H1 (cell line): ENCODE results near the gene DLG5. TPM values are rescaled to one million over a fixed set of nuclear protein-coding genes. Genes with fewer than 3 reads are reported as not detected.

Experiments used
- ASH2L ChIP-seq: fragments of 200-600, 300-600 bp; sonication (generic); IDR thresholded peaks from one replicate; pipeline ENCODE4 v1.7.1; 2017; ENCODE audit warnings: low read length
- MAFK ChIP-seq: IDR thresholded peaks from 2 replicates; pipeline ENCODE4 v1.6.1; 2012; ENCODE audit warnings: low read depth, mild to moderate bottlenecking, improper control_type of control experiment, low read length
- polyA plus RNA-seq, 7 experiments: library from polyadenylated mRNA; depleted of rRNA in 3 of 7; stranded (reverse) in 5 of 7; unstranded in 2 of 7; fragments of >200 nt in 5 of 7; fragments of 200-250 nt in 2 of 7; gene quantifications; 1 replicate in 5 of 7; 2 replicates in 1 of 7; 4 replicates in 1 of 7; pipeline versions ENCODE4 v1.2.1 to v1.2.3, GENCODE V29; 2011 to 2013; ENCODE audit warnings: missing spikeins in 2 of 7, mixed read lengths in 2 of 7
- total RNA-seq: library from RNA; stranded (reverse); fragmentation: NEBNext Ultra II Directional; extraction: Animal tissue kit (Norgen Biotek cat#: 25700); gene quantifications from 2 replicates; pipeline ENCODE4 v1.2.1, GENCODE V29; 2021
- TF ChIP-seq, protein P1 (sequence below): fragments of 300-600 bp; sonication (generic); IDR thresholded peaks from 2 replicates; pipeline ENCODE4 v1.7.1; 2012; ENCODE audit warnings: low read length, moderate library complexity, mild to moderate bottlenecking, inconsistent platforms; ENCODE audit not compliant: insufficient replicate concordance

Gene DLG5
- total and polyA plus RNA-seq, 2 of the 8 experiments (the other 6 are each of a cell fraction or from before 2014, with no cell fraction given): 15.6 to 71.4 TPM

DNA sequence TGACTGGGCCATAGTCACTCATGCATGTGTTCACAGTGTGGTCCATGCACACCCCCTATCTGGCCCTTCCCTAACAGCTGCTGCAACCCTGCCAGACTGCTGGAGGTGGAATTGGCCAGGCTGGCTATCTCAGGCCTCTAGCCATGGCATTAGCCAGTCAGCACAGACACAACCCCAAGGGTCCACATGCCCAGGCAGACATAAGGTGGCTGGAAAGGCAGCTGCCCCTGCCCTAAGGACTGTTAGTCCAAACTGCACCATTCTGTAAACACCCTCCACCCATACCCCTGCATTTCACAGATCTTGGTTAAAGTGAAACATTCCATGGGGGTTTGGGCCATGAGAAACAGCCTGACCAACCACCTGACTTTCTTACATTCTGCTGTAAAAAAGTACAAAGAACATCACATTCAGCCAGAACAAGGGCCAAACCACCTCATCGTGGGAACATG, 151.6 kb downstream of the DLG5 start (continued):
- TF ChIP-seq, protein P1, sequence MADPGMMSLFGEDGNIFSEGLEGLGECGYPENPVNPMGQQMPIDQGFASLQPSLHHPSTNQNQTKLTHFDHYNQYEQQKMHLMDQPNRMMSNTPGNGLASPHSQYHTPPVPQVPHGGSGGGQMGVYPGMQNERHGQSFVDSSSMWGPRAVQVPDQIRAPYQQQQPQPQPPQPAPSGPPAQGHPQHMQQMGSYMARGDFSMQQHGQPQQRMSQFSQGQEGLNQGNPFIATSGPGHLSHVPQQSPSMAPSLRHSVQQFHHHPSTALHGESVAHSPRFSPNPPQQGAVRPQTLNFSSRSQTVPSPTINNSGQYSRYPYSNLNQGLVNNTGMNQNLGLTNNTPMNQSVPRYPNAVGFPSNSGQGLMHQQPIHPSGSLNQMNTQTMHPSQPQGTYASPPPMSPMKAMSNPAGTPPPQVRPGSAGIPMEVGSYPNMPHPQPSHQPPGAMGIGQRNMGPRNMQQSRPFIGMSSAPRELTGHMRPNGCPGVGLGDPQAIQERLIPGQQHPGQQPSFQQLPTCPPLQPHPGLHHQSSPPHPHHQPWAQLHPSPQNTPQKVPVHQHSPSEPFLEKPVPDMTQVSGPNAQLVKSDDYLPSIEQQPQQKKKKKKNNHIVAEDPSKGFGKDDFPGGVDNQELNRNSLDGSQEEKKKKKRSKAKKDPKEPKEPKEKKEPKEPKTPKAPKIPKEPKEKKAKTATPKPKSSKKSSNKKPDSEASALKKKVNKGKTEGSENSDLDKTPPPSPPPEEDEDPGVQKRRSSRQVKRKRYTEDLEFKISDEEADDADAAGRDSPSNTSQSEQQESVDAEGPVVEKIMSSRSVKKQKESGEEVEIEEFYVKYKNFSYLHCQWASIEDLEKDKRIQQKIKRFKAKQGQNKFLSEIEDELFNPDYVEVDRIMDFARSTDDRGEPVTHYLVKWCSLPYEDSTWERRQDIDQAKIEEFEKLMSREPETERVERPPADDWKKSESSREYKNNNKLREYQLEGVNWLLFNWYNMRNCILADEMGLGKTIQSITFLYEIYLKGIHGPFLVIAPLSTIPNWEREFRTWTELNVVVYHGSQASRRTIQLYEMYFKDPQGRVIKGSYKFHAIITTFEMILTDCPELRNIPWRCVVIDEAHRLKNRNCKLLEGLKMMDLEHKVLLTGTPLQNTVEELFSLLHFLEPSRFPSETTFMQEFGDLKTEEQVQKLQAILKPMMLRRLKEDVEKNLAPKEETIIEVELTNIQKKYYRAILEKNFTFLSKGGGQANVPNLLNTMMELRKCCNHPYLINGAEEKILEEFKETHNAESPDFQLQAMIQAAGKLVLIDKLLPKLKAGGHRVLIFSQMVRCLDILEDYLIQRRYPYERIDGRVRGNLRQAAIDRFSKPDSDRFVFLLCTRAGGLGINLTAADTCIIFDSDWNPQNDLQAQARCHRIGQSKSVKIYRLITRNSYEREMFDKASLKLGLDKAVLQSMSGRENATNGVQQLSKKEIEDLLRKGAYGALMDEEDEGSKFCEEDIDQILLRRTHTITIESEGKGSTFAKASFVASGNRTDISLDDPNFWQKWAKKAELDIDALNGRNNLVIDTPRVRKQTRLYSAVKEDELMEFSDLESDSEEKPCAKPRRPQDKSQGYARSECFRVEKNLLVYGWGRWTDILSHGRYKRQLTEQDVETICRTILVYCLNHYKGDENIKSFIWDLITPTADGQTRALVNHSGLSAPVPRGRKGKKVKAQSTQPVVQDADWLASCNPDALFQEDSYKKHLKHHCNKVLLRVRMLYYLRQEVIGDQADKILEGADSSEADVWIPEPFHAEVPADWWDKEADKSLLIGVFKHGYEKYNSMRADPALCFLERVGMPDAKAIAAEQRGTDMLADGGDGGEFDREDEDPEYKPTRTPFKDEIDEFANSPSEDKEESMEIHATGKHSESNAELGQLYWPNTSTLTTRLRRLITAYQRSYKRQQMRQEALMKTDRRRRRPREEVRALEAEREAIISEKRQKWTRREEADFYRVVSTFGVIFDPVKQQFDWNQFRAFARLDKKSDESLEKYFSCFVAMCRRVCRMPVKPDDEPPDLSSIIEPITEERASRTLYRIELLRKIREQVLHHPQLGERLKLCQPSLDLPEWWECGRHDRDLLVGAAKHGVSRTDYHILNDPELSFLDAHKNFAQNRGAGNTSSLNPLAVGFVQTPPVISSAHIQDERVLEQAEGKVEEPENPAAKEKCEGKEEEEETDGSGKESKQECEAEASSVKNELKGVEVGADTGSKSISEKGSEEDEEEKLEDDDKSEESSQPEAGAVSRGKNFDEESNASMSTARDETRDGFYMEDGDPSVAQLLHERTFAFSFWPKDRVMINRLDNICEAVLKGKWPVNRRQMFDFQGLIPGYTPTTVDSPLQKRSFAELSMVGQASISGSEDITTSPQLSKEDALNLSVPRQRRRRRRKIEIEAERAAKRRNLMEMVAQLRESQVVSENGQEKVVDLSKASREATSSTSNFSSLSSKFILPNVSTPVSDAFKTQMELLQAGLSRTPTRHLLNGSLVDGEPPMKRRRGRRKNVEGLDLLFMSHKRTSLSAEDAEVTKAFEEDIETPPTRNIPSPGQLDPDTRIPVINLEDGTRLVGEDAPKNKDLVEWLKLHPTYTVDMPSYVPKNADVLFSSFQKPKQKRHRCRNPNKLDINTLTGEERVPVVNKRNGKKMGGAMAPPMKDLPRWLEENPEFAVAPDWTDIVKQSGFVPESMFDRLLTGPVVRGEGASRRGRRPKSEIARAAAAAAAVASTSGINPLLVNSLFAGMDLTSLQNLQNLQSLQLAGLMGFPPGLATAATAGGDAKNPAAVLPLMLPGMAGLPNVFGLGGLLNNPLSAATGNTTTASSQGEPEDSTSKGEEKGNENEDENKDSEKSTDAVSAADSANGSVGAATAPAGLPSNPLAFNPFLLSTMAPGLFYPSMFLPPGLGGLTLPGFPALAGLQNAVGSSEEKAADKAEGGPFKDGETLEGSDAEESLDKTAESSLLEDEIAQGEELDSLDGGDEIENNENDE: no peak
- TF ChIP-seq ASH2L (no peak), MAFK (no peak)
